AG04450 (cell line): ENCODE data around the gene PNPLA7. TPM values are rescaled to one million over a fixed set of nuclear protein-coding genes. Genes with fewer than 3 reads are reported as not detected.

Experiments used
- CTCF ChIA-PET: fragments of 300-600, 350-600 bp; formaldehyde crosslinking; extraction: SDS; loops from one replicate; lab custom pipeline; 2022; ENCODE audit warnings: antibody characterized with exemption, inconsistent platforms; lab: Charles Lee
- POLR2A ChIA-PET: fragments of 350-600 bp; formaldehyde crosslinking; extraction: SDS; loops from one replicate; lab custom pipeline; 2021; ENCODE audit warnings: antibody characterized with exemption, inconsistent platforms; lab: Yijun Ruan, JAX
- DNase-seq: peaks from one replicate; pipeline ENCODE4 v3.0.0-alpha.2; 2011; ENCODE audit warnings: low read depth, low spot score
- H3K27ac ChIP-seq: one replicate; pipeline ENCODE4 v1.5.1; 2012; ENCODE audit warnings: low read depth, low read length, control low read depth
- H3K27me3 ChIP-seq: one replicate; pipeline ENCODE4 v1.6.0; 2012; ENCODE audit warnings: low read length; ENCODE audit not compliant: control insufficient read depth, insufficient read depth
- H3K4me3 ChIP-seq: 2 replicates; pipeline ENCODE4 v1.5.1; 2011; ENCODE audit warnings: mild to moderate bottlenecking, low read depth, low read length, control low read depth
- H3K9me3 ChIP-seq: 2 replicates; pipeline ENCODE4 v1.5.1; 2012; ENCODE audit warnings: low read length; ENCODE audit not compliant: control insufficient read depth, insufficient read depth
- polyA plus RNA-seq: library from polyadenylated mRNA; depleted of rRNA; stranded (reverse); fragments of >200 nt; gene quantifications from 2 replicates; pipeline ENCODE4 v1.2.3, GENCODE V29; 2011
- TF ChIP-seq, protein P1 (sequence below): IDR thresholded peaks from 2 replicates; pipeline ENCODE4 v1.5.1; 2011; ENCODE audit warnings: low read depth, low read length, control low read depth, inconsistent platforms

Gene PNPLA7
- polyA plus RNA-seq, 1 experiment, result 0.26 TPM

DNA sequence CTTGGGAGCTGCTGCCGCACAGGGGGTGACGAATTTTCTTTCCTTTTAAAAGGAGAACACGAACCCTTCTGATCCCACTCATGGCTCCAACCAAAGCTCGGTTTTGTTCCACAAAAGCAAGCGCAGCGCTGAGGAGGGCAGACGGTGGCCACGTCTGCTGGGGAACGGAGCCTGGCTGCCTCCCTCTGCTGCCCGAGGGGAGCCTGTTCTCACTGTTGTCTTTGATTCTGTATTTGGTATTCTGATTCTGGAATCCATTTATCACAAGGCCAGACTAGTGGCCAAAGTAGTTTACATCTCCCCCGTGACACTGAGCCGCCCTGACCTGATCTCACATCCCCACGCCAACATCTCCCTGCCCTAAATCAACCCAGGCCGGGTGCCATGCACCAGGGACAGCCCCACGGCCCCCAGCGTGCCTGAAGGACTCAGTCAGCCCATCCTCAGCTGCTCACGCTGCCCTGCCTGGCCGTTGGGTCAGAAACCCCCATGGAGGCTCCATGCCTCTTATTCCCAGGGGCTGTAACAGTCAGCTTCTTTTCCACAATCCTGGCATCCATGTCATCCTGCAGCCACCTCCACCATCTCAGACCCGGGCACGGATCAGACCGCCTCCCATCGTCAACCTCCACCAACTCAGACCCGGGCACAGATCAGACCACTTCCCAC is 84.3 kb downstream of the PNPLA7 start:
- no peak overlapping the region for H3K4me3 ChIP-seq
- CTCF ChIA-PET, result interaction anchor here (0.6 kb wide), 1 partner anchor 9 kb away, joined by 6 read pairs; no protein-coding TSS in a partner anchor
- H3K27ac ChIP-seq, result no peak overlapping the region
- peaks cover 17% of the 10 kb centered on the region for H3K27me3 ChIP-seq
- no peak for DNase-seq
- peaks cover 7% of the 10 kb centered on the region; the same call in 1 of the 2 replicates for H3K9me3 ChIP-seq
- TF ChIP-seq, protein P1, sequence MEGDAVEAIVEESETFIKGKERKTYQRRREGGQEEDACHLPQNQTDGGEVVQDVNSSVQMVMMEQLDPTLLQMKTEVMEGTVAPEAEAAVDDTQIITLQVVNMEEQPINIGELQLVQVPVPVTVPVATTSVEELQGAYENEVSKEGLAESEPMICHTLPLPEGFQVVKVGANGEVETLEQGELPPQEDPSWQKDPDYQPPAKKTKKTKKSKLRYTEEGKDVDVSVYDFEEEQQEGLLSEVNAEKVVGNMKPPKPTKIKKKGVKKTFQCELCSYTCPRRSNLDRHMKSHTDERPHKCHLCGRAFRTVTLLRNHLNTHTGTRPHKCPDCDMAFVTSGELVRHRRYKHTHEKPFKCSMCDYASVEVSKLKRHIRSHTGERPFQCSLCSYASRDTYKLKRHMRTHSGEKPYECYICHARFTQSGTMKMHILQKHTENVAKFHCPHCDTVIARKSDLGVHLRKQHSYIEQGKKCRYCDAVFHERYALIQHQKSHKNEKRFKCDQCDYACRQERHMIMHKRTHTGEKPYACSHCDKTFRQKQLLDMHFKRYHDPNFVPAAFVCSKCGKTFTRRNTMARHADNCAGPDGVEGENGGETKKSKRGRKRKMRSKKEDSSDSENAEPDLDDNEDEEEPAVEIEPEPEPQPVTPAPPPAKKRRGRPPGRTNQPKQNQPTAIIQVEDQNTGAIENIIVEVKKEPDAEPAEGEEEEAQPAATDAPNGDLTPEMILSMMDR, result no peak
- POLR2A ChIA-PET, result no interaction called here

DNA sequence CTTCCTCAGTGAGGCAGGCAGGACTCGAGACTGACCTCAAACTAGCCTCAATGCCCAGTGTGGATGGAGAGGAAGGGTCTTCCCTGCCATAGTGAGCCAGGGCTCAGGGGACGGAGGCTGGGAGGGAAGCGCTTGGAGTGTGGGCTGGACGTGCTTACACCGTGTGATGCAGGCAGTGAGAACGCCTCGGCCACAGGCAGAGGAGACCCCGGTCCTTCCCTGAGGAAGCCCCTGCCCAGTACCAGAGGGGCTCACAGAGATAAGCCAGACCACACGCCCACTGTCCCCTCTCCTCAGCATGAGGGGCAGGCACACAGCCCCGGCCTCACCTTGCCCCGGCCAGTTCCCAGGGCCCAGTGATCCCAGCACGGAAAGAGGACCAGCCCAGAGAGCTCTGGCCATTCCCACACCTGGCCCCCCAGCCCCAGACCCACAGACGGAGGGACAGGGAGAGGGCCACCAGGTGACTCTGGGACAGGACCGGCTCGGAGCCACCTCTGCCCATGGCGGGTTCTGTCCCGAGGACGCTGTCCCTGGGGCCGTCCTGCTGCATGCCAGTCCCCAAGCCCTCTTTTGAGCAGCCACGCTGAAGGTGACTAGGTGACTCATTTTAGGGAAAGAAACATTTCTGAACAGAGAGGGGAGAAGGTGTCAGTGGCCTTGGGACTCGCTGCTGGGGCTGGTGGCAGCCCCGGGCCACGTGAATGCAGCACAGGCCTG is 85.0 kb downstream of the PNPLA7 start:
- peaks cover 15% of the 10 kb centered on the region for H3K27me3 ChIP-seq
- no peak overlapping the region for H3K4me3 ChIP-seq
- H3K27ac ChIP-seq, result no peak overlapping the region
- POLR2A ChIA-PET, result no interaction called here
- H3K9me3 ChIP-seq, result peaks cover 7% of the 10 kb centered on the region; the same call in 1 of the 2 replicates
- TF ChIP-seq, protein P1, result no peak
- no peak for DNase-seq
- CTCF ChIA-PET, result no interaction called here

DNA sequence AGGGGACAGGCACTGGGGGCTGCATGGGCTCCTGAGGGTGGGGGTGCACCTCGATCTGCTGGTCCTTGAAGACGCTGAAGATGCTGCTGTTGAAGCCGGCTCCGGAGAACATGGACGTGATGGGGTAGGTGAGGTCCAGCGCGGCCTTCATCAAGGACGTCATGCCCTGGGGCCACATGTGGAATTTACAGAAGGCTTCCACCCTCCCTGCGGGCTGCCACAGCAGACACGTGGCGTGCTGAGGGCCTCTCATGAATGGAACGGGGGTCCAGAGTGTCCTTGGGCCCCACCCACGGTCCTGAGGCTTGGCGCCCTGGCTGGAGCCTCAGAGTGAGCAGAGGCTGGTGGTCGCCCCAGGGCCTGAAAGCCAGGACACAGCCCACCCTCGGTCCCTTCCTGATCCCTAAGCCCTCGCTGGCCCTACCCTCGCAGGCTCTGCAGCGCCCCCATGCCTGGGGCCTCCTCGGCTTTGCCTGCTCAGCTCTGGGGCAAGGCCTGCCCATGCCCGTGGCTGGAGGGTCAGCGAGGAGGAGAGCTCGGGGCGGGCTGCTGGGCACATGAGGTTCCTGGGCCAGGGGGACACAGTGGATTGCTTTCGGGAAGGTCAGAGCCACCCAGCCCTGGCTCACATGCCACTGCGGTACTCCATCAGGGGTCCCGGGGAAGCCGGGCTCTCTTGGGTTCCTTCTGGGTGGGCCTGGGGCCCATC is 85.8 kb downstream of the PNPLA7 start:
- Histone ChIP-seq H3K27ac (no peak overlapping the region), H3K27me3 (peaks cover 15% of the 10 kb centered on the region), H3K4me3 (no peak overlapping the region), H3K9me3 (peaks cover 7% of the 10 kb centered on the region; the same call in 1 of the 2 replicates)
- POLR2A ChIA-PET, result no interaction called here
- no peak for DNase-seq
- CTCF ChIA-PET, result no interaction called here
- TF ChIP-seq, protein P1, result no peak

DNA sequence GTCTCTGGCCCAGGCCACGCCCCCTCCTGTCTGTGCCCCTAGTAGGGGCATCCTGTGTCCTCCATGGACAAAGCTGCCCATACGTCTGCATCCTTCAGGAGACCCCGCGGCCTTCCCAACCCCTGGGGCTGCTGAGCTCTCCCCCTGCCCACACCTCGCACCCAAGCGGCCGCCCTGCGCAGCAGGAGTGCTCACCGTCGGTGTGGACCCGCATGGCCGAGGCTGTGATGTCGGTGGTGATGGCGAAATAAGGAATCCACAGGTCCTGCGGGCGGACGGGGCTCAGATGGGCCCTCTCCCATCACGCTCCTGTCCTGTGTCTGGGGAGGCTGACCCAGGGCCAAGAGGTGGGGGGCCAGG is 86.3 kb downstream of the PNPLA7 start:
- peaks cover 7% of the 10 kb centered on the region; the same call in 1 of the 2 replicates for H3K9me3 ChIP-seq
- no peak for DNase-seq
- TF ChIP-seq, protein P1, result no peak
- ChIA-PET POLR2A (no interaction called here), CTCF (no interaction called here)
- H3K27ac ChIP-seq, result no peak overlapping the region
- H3K4me3 ChIP-seq, result no peak overlapping the region
- H3K27me3 ChIP-seq, result peaks cover 15% of the 10 kb centered on the region
